RWPE1 (cell line): ENCODE results near the gene PRXL2B.
"Not testable (repeated sequence)": the region's sequence is repeated elsewhere in the genome, so short reads cannot be mapped to it uniquely, and the experiment has no call there.

Source experiments
- CTCF ChIA-PET: fragments of 350-600 bp; sonication (Branson Sonifier 250); formaldehyde crosslinking; extraction: SDS; loops from one replicate; lab custom pipeline; 2021; lab: Yijun Ruan, JAX
- POLR2A ChIA-PET: fragments of 400-600 bp; formaldehyde crosslinking; extraction: SDS; loops from one replicate; lab custom pipeline; 2020; ENCODE audit warnings: antibody characterized with exemption; ENCODE audit not compliant: low non-redundant PET; lab: Yijun Ruan, JAX
- DNase-seq: peaks from one replicate; pipeline ENCODE4 v3.0.0; 2012; ENCODE audit warnings: low spot score
- H3K27ac ChIP-seq: fragments of 450-650 bp; 2 replicates; pipeline ENCODE4 v1.5.1; 2017
- CTCF ChIP-seq: fragments of 450-650 bp; conservative IDR thresholded peaks from 2 replicates; pipeline ENCODE4 v1.5.1; 2017; ENCODE audit warnings: low read depth, mild to moderate bottlenecking

Gene PRXL2B

GRCh38 chr1:2552189-2552588 lies 34.4 kb upstream of the PRXL2B start:
- POLR2A ChIA-PET, result no interaction called here
- no peak for DNase-seq
- CTCF ChIA-PET, result no interaction called here
- no peak for TF ChIP-seq CTCF
- H3K27ac ChIP-seq, result no peak overlapping the region

GRCh38 chr1:2553076-2553475 lies 33.5 kb upstream of the PRXL2B start:
- H3K27ac ChIP-seq, CTCF ChIA-PET, DNase-seq, POLR2A ChIA-PET: not testable (repeated sequence)

GRCh38 chr1:2553871-2554620 lies 32.5 kb upstream of the PRXL2B start:
- POLR2A ChIA-PET, result no interaction called here

GRCh38 chr1:2554621-2555387 lies 31.8 kb upstream of the PRXL2B start:
- ChIA-PET POLR2A (no interaction called here), CTCF (interaction anchor here (0.7 to 1.7 kb wide), 2 partner anchors 31 to 67 kb away, joined by 3 to 5 read pairs; no protein-coding TSS in a partner anchor)
- DNase-seq, result no peak
- H3K27ac ChIP-seq, result peak overlapping the region; percentile 85; the same call in 1 of the 2 replicates
- peak; percentile 26; the same call in 1 of the 2 replicates for TF ChIP-seq CTCF

More at GRCh38 chr1:2553871-2554620, 32.5 kb upstream of the PRXL2B start:
- TF ChIP-seq CTCF, result no peak
- CTCF ChIA-PET, result no interaction called here
- H3K27ac ChIP-seq, result no peak overlapping the region
- no peak for DNase-seq

- ChIA-PET POLR2A (interaction anchor here (0.7 kb wide), 1 partner anchor 30 kb away, joined by 4 read pairs; no protein-coding TSS in a partner anchor), CTCF (interaction anchor here (0.6 to 1.7 kb wide), 6 partner anchors 19 to 245 kb away, joined by 3 to 5 read pairs (median 3); partner anchors contain the start of gene TTC34)
- DNase-seq, result no peak
- TF ChIP-seq CTCF, result no peak
- H3K27ac ChIP-seq, result peak overlapping the region; percentile 85
These were observed 30.8 kb upstream of the PRXL2B start for GRCh38 chr1:2555634-2556276.

GRCh38 chr1:2556277-2556677 lies 30.3 kb upstream of the PRXL2B start, which contains the start of gene TNFRSF14:
TSS of gene TNFRSF14 (plus strand) at chr1:2556371. CDS start at chr1:2556665, 294 bp downstream.
- H3K27ac ChIP-seq, result peak within 1 kb of the TSS; percentile 85
- TF ChIP-seq CTCF, result no peak
- no peak for DNase-seq
- CTCF ChIA-PET, result interaction anchor here (0.6 to 1.7 kb wide), 6 partner anchors 19 to 245 kb away, joined by 3 to 5 read pairs (median 3); partner anchors contain the start of gene TTC34
- POLR2A ChIA-PET, result interaction anchor here (0.7 kb wide), 1 partner anchor 29 kb away, joined by 4 read pairs; no protein-coding TSS in a partner anchor
